Measurements from ENCODE around the gene TTC23. TPM values are rescaled to one million over a fixed set of nuclear protein-coding genes. Genes with fewer than 3 reads are reported as not detected.

TTC23 gene
- polyA plus RNA-seq, 1 donor (not counting 4 experiments of a cell fraction or from before 2014, with no cell fraction given) = 6.7 TPM

DNA sequence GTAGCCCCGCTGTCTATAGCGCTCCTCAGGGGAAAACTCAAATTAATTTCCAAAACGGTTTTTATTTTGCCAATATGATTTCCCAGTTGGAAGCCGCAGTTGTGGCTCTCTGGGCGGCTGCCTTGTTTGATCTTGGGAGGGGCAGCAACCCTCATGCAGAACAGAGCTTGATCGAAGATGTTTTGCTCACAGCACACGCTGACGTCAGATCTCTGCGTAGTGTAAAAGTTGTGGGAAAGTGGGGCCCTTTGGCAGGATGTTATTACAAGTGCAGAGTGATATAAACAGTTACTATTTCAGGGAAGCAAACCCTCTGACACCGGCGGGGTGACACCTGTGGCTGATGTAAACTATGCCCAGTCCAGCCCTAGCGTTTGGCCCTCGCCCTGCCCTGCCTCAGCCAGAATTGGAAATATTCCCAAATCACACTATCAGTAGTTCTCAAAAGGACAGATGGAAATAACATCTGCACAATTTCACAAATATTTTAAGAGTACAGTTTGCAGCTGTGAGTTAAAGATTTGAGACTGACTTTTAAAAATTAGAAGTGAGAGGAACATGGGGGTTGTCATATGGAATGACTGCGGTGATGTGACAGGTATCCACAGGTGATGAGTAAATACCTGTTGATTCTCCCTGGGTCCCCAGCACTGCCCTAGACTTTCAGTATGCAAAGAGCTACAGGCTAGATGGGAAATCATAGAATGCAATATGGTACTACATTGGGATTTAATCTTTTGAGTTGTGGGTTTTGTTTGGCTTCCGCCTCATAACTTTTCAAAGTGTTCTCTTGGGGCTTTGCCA is 142.8 kb downstream of the TTC23 start:
- DNase-seq (ENCODE audit: low read depth, low spot score) (no peak), FAIRE-seq (no peak)
- H3K4me3 ChIP-seq (ENCODE audit: control insufficient read depth in 2 of 3, extremely low read depth in 1 of 3, insufficient read depth in 2 of 3, low read depth in 1 of 3, low read length in 3 of 3) = no peak overlapping the region
- dilution Hi-C loops (cut with MboI; ENCODE audit: extremely low pct_ligation_motif_present, low sequenced_read_pairs) = no loop called here
- peaks cover 47% of the 10 kb centered on the region for H3K27me3 ChIP-seq (ENCODE audit: control insufficient read depth, extremely low read depth, insufficient read depth, low read length)
- H3K9ac ChIP-seq (ENCODE audit: control insufficient read depth, extremely low read depth, insufficient read depth, low read length) = no peak overlapping the region
- H3K79me2 ChIP-seq (ENCODE audit: control insufficient read depth, insufficient read depth, low read length) = no peaks in the 10 kb centered on the region
- H3K4me1 ChIP-seq (ENCODE audit: control insufficient read depth, extremely low read depth, insufficient read depth, low read length) = no peaks in the 10 kb centered on the region
- H2AFZ ChIP-seq (ENCODE audit: control insufficient read depth, low read length) = no peak overlapping the region
- TF ChIP-seq, protein P1, sequence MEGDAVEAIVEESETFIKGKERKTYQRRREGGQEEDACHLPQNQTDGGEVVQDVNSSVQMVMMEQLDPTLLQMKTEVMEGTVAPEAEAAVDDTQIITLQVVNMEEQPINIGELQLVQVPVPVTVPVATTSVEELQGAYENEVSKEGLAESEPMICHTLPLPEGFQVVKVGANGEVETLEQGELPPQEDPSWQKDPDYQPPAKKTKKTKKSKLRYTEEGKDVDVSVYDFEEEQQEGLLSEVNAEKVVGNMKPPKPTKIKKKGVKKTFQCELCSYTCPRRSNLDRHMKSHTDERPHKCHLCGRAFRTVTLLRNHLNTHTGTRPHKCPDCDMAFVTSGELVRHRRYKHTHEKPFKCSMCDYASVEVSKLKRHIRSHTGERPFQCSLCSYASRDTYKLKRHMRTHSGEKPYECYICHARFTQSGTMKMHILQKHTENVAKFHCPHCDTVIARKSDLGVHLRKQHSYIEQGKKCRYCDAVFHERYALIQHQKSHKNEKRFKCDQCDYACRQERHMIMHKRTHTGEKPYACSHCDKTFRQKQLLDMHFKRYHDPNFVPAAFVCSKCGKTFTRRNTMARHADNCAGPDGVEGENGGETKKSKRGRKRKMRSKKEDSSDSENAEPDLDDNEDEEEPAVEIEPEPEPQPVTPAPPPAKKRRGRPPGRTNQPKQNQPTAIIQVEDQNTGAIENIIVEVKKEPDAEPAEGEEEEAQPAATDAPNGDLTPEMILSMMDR (optimal IDR thresholded peaks at IDR 0.05 in 1 of 3, IDR thresholded peaks at IDR 0.05 in 1 of 3, conservative IDR thresholded peaks at IDR 0.05 in 1 of 3; ENCODE audit: extremely low read depth in 1 of 3, insufficient read depth in 2 of 3, low read length in 3 of 3) = no peak
- no peak for TF ChIP-seq EZH2 (IDR thresholded peaks at IDR 0.05; ENCODE audit: low read length)
- no peaks in the 10 kb centered on the region for H3K9me3 ChIP-seq (ENCODE audit: control insufficient read depth, low read depth, low read length)
- H3K9me1 ChIP-seq (ENCODE audit: control insufficient read depth, extremely low read depth, insufficient read depth, low read length) = no peaks in the 10 kb centered on the region
- H3K4me2 ChIP-seq (ENCODE audit: control insufficient read depth, extremely low read depth, insufficient read depth, low read depth, low read length) = peak overlapping the region; percentile 41
- no peaks in the 10 kb centered on the region for H4K20me1 ChIP-seq (ENCODE audit: control insufficient read depth, extremely low read depth, insufficient read depth, low read length)
- H3K27ac ChIP-seq (ENCODE audit: control insufficient read depth, insufficient read depth, low read length) = no peak overlapping the region
- H3K36me3 ChIP-seq (ENCODE audit: control insufficient read depth in 2 of 2, extremely low read depth in 1 of 2, insufficient read depth in 2 of 2, low read length in 2 of 2) = no peaks in the 10 kb centered on the region

DNA sequence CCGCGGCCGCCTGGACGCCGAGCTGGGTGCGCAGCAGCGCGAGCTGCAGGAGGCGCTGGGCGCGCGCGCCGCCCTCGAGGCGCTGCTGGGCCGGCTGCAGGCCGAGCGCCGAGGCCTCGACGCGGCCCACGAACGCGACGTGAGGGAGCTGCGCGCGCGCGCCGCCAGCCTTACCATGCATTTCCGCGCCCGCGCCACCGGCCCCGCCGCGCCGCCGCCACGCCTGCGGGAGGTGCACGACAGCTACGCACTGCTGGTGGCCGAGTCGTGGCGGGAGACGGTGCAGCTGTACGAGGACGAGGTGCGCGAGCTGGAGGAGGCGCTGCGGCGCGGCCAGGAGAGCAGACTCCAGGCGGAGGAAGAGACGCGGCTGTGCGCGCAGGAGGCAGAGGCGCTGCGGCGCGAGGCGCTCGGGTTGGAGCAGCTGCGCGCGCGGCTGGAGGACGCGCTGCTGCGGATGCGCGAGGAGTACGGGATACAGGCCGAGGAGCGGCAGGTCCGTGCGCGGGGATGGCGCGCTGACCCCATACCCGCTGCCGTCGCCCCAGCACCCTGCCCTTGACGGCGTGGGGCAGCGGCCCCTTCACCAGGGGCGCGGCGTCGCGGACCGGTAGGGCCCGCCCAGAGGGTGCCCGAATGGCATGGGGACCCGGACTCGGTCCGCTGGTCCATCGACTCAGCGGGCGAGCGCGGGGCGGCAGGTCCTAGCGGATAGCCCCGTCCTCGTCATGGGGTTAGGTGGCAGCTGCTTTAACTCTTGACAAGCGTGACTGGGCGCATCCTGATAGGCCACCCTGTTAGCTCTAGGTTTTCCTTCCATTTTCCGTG is 143.7 kb downstream of the TTC23 start:
- H2AFZ ChIP-seq (ENCODE audit: control insufficient read depth, low read length) = peak overlapping the region; percentile 58
- peaks cover 47% of the 10 kb centered on the region for H3K27me3 ChIP-seq (ENCODE audit: control insufficient read depth, extremely low read depth, insufficient read depth, low read length)
- no peak overlapping the region for H3K9ac ChIP-seq (ENCODE audit: control insufficient read depth, extremely low read depth, insufficient read depth, low read length)

More for the DNA sequence above, 143.7 kb downstream of the TTC23 start:
- Histone ChIP-seq H3K4me2 (ENCODE audit: control insufficient read depth, extremely low read depth, insufficient read depth, low read depth, low read length) (peak overlapping the region; percentile 41), H3K27ac (ENCODE audit: control insufficient read depth, insufficient read depth, low read length) (no peak overlapping the region), H3K79me2 (ENCODE audit: control insufficient read depth, insufficient read depth, low read length) (no peaks in the 10 kb centered on the region), H3K36me3 (ENCODE audit: control insufficient read depth in 2 of 2, extremely low read depth in 1 of 2, insufficient read depth in 2 of 2, low read length in 2 of 2) (no peaks in the 10 kb centered on the region), H4K20me1 (ENCODE audit: control insufficient read depth, extremely low read depth, insufficient read depth, low read length) (no peaks in the 10 kb centered on the region), H3K9me3 (ENCODE audit: control insufficient read depth, low read depth, low read length) (no peaks in the 10 kb centered on the region), H3K4me3 (ENCODE audit: control insufficient read depth in 2 of 3, extremely low read depth in 1 of 3, insufficient read depth in 2 of 3, low read depth in 1 of 3, low read length in 3 of 3) (peak overlapping the region; percentile 7 to 34 (median 10)), H3K9me1 (ENCODE audit: control insufficient read depth, extremely low read depth, insufficient read depth, low read length) (no peaks in the 10 kb centered on the region), H3K4me1 (ENCODE audit: control insufficient read depth, extremely low read depth, insufficient read depth, low read length) (no peaks in the 10 kb centered on the region)
- no peak for DNase-seq (ENCODE audit: low read depth, low spot score)
- TF ChIP-seq, protein P1 (optimal IDR thresholded peaks at IDR 0.05 in 1 of 3, IDR thresholded peaks at IDR 0.05 in 1 of 3, conservative IDR thresholded peaks at IDR 0.05 in 1 of 3; ENCODE audit: extremely low read depth in 1 of 3, insufficient read depth in 2 of 3, low read length in 3 of 3) = peak in 1 of 3 experiments; percentile 61
- peak; percentile 78 for TF ChIP-seq EZH2 (IDR thresholded peaks at IDR 0.05; ENCODE audit: low read length)
- dilution Hi-C loops (cut with MboI; ENCODE audit: extremely low pct_ligation_motif_present, low sequenced_read_pairs) = no loop called here
- FAIRE-seq = no peak
